IMR-90 (cell line): ENCODE measurements around the gene TDRD3. TPM values are rescaled to one million over a fixed set of nuclear protein-coding genes. Genes with fewer than 3 reads are reported as not detected.

ENCODE experiments used
- ATAC-seq: fragments of 200-7000 bp; cut with Tn5 transposase; 2 replicates; pipeline ENCODE4 v1.9.1; 2020; ENCODE audit warnings: low read depth, mild to moderate bottlenecking, moderate library complexity
- BruUV-seq: library from RNA; stranded (reverse); fragments of 400-500 nt; replicated peaks from 2 replicates; lab custom pipeline; 2021; lab: Mats Ljungman, UMichigan
- CTCF ChIA-PET: fragments of 300-600 bp; formaldehyde crosslinking; extraction: SDS; loops from one replicate; lab custom pipeline; 2021; ENCODE audit warnings: antibody characterized with exemption; lab: Yijun Ruan, JAX
- POLR2A ChIA-PET: fragments of 300-600 bp; sonication (Branson Sonifier 250); formaldehyde crosslinking; loops from one replicate; lab custom pipeline; 2022; ENCODE audit warnings: antibody characterized with exemption; ENCODE audit not compliant: unreplicated experiment; lab: Charles Lee
- DNase-seq: peaks from one replicate; pipeline ENCODE4 v3.0.0; 2013
- H2AFZ ChIP-seq: replicated peaks from 2 replicates; pipeline ENCODE3; 2013; ENCODE audit warnings: low read length, mild to moderate bottlenecking; ENCODE audit not compliant: poor library complexity
- H2AK5ac ChIP-seq: 2 replicates; pipeline ENCODE4 v1.6.1; 2013; ENCODE audit warnings: low read depth, low read length, inconsistent platforms
- H2AK9ac ChIP-seq: replicated peaks from 2 replicates; pipeline ENCODE3; 2013; ENCODE audit warnings: mild to moderate bottlenecking, low read depth, low read length, moderate library complexity; ENCODE audit not compliant: poor library complexity
- H2BK120ac ChIP-seq: 2 replicates; pipeline ENCODE4 v1.6.1; 2013; ENCODE audit warnings: low read depth, low read length, inconsistent platforms
- H2BK15ac ChIP-seq: 3 replicates; pipeline ENCODE4 v1.6.1; 2013; ENCODE audit warnings: low read depth, low read length, inconsistent platforms
- H2BK20ac ChIP-seq: 2 replicates; pipeline ENCODE4 v1.6.1; 2013; ENCODE audit warnings: low read depth, mild to moderate bottlenecking, inconsistent platforms, low read length, moderate library complexity
- H2BK5ac ChIP-seq: 2 replicates; pipeline ENCODE4 v1.6.1; 2013; ENCODE audit warnings: mild to moderate bottlenecking, low read depth, low read length, inconsistent platforms; ENCODE audit not compliant: poor library complexity, severe bottlenecking
- H3K14ac ChIP-seq: replicated peaks from 2 replicates; pipeline ENCODE4 v1.6.1; 2013; ENCODE audit warnings: low read depth, low read length, inconsistent platforms
- H3K18ac ChIP-seq: 2 replicates; pipeline ENCODE4 v1.6.1; 2013; ENCODE audit warnings: low read depth, low read length, control low read depth
- H3K23ac ChIP-seq: 2 replicates; pipeline ENCODE4 v1.6.1; 2013; ENCODE audit warnings: low read depth, low read length, inconsistent platforms
- H3K27ac ChIP-seq: 2 replicates; pipeline ENCODE4 v1.5.1; 2013; ENCODE audit warnings: mild to moderate bottlenecking, control low read depth, low read length; ENCODE audit not compliant: insufficient read depth
- H3K27me3 ChIP-seq: 2 replicates; pipeline ENCODE4 v1.6.1; 2013; ENCODE audit warnings: low read length; ENCODE audit not compliant: control insufficient read depth, insufficient read depth
- H3K36me3 ChIP-seq: 2 replicates; pipeline ENCODE4 v1.6.1; 2013; ENCODE audit warnings: low read length, mixed read lengths; ENCODE audit not compliant: control insufficient read depth, insufficient read depth
- H3K4ac ChIP-seq: 2 replicates; pipeline ENCODE4 v1.6.1; 2013; ENCODE audit warnings: low read depth, low read length, inconsistent platforms
- H3K4me1 ChIP-seq: 2 replicates; pipeline ENCODE4 v1.6.1; 2013; ENCODE audit warnings: low read length, mixed read lengths; ENCODE audit not compliant: control insufficient read depth, insufficient read depth
- H3K4me2 ChIP-seq: 2 replicates; pipeline ENCODE4 v1.6.1; 2013; ENCODE audit warnings: low read depth, mild to moderate bottlenecking, control low read depth, low read length, moderate library complexity
- H3K4me3 ChIP-seq: 2 replicates; pipeline ENCODE4 v1.5.1; 2013; ENCODE audit warnings: low read depth, mild to moderate bottlenecking, control low read depth, low read length, moderate library complexity; ENCODE audit not compliant: insufficient read depth
- H3K56ac ChIP-seq: 2 replicates; pipeline ENCODE4 v1.6.1; 2013; ENCODE audit warnings: low read length, inconsistent platforms; ENCODE audit not compliant: insufficient read depth; ENCODE audit errors: extremely low read depth
- H3K79me1 ChIP-seq, 2 experiments: 2 replicates each; pipeline ENCODE4 v1.6.1; 2013; ENCODE audit warnings: low read length in 2 of 2, inconsistent platforms in 1 of 2, low read depth in 1 of 2
- H3K9ac ChIP-seq: 2 replicates; pipeline ENCODE4 v1.6.1; 2013; ENCODE audit warnings: low read depth, low read length, control low read depth
- H3K9me1 ChIP-seq: 2 replicates; pipeline ENCODE4 v1.6.1; 2013; ENCODE audit warnings: low read length, inconsistent platforms; ENCODE audit not compliant: insufficient read depth
- H3K9me3 ChIP-seq: 2 replicates; pipeline ENCODE4 v1.6.1; 2013; ENCODE audit warnings: low read length; ENCODE audit not compliant: control insufficient read depth, insufficient read depth
- H4K20me1 ChIP-seq: 2 replicates; pipeline ENCODE4 v1.6.1; 2013; ENCODE audit warnings: low read length, inconsistent platforms; ENCODE audit not compliant: insufficient read depth
- H4K5ac ChIP-seq: 2 replicates; pipeline ENCODE4 v1.6.1; 2013; ENCODE audit warnings: mild to moderate bottlenecking, low read depth, low read length, control low read depth
- H4K8ac ChIP-seq, 2 experiments: 2 replicates each; pipeline ENCODE4 v1.6.1; 2013; ENCODE audit warnings: low read depth in 2 of 2, low read length in 2 of 2, control low read depth in 1 of 2, inconsistent platforms in 1 of 2
- H4K91ac ChIP-seq: 2 replicates; pipeline ENCODE4 v1.6.1; 2013; ENCODE audit warnings: low read depth, low read length, inconsistent platforms; ENCODE audit not compliant: insufficient read depth
- BHLHE40 ChIP-seq: fragments of 150-350 bp; IDR thresholded peaks from 2 replicates; pipeline ENCODE4 v1.6.1; 2016; ENCODE audit warnings: mild to moderate bottlenecking, low read depth, low read length
- CEBPB ChIP-seq: IDR thresholded peaks from 2 replicates; pipeline ENCODE4 v1.6.1; 2012; ENCODE audit warnings: low read depth, low read length, improper control_type of control experiment
- CHD1 ChIP-seq: IDR thresholded peaks from 2 replicates; pipeline ENCODE4 v1.6.1; 2012; ENCODE audit warnings: low read depth, low read length, improper control_type of control experiment
- ELK1 ChIP-seq: fragments of 150-350 bp; IDR thresholded peaks from 2 replicates; pipeline ENCODE4 v1.6.1; 2016; ENCODE audit warnings: low read depth, mild to moderate bottlenecking, low read length, moderate library complexity, borderline replicate concordance
- FOS ChIP-seq: fragments of 150-350 bp; IDR thresholded peaks from 2 replicates; pipeline ENCODE4 v1.6.1; 2016; ENCODE audit warnings: low read depth, low read length
- MAFK ChIP-seq: IDR thresholded peaks from 2 replicates; pipeline ENCODE4 v1.6.1; 2012; ENCODE audit warnings: low read depth, low read length, improper control_type of control experiment
- MAZ ChIP-seq: IDR thresholded peaks from 2 replicates; pipeline ENCODE4 v1.6.1; 2012; ENCODE audit warnings: low read depth, mild to moderate bottlenecking, low read length, improper control_type of control experiment, moderate library complexity, borderline replicate concordance
- MXI1 ChIP-seq: IDR thresholded peaks from 2 replicates; pipeline ENCODE4 v1.6.1; 2012; ENCODE audit warnings: low read depth, mild to moderate bottlenecking, low read length, moderate library complexity, borderline replicate concordance
- NFE2L2 ChIP-seq: fragments of 150-350 bp; IDR thresholded peaks from 2 replicates; pipeline ENCODE4 v1.6.1; 2016; ENCODE audit warnings: low read depth, mild to moderate bottlenecking, low read length
- POLR2A ChIP-seq: IDR thresholded peaks from 2 replicates; pipeline ENCODE4 v1.6.1; 2012; ENCODE audit warnings: mild to moderate bottlenecking, low read depth, low read length
- RAD21 ChIP-seq: IDR thresholded peaks from 2 replicates; pipeline ENCODE4 v1.6.1; 2012; ENCODE audit warnings: low read length, improper control_type of control experiment
- RCOR1 ChIP-seq: IDR thresholded peaks from 2 replicates; pipeline ENCODE4 v1.6.1; 2012; ENCODE audit warnings: mild to moderate bottlenecking, low read length, improper control_type of control experiment; ENCODE audit not compliant: insufficient replicate concordance
- RFX5 ChIP-seq: IDR thresholded peaks from 2 replicates; pipeline ENCODE4 v1.8.0; 2012; ENCODE audit warnings: low read depth, mild to moderate bottlenecking, low read length, moderate library complexity
- SMC3 ChIP-seq: fragments of 150-350 bp; IDR thresholded peaks from 2 replicates; pipeline ENCODE4 v1.6.1; 2016; ENCODE audit warnings: low read depth, mild to moderate bottlenecking, antibody characterized with exemption, low read length, moderate library complexity
- USF2 ChIP-seq: fragments of 150-350 bp; IDR thresholded peaks from 2 replicates; pipeline ENCODE4 v1.6.1; 2017; ENCODE audit warnings: mild to moderate bottlenecking, antibody characterized with exemption, low read length, low read depth
- WGBS, 2 experiments: methylation state at CpG; one replicate each; pipeline versions ENCODE4 v1.1.5 to v1.1.7; 2013; ENCODE audit warnings: missing lambda C conversion rate in 2 of 2; ENCODE audit not compliant: insufficient read length in 1 of 2; ENCODE audit errors: extremely low coverage in 2 of 2; 5-methylcytosine and 5-hydroxymethylcytosine counted together
- dilution Hi-C: fragments of 300-500 bp; cut with HindIII; formaldehyde crosslinking; loops from one replicate; pipeline ENCODE4 v1.14.3; 2018; ENCODE audit warnings: low sequenced_read_pairs; ENCODE audit not compliant: unreplicated experiment
- in situ Hi-C: fragments of 300-500 bp; cut with MboI; formaldehyde crosslinking; loops from 3 replicates; pipeline ENCODE4 v1.14.3; 2019; ENCODE audit warnings: low sequenced_read_pairs, inconsistent platforms, mixed read lengths
- intact Hi-C: fragments of 100-400 bp; cut with micrococcal nuclease; formaldehyde crosslinking; loops from 2 replicates; pipeline ENCODE4 v1.10.0; 2022
- polyA plus RNA-seq, 3 experiments: library from polyadenylated mRNA; depleted of rRNA; stranded (reverse); fragments of >200 nt; gene quantifications; 2 replicates each; pipeline ENCODE4 v1.2.3, GENCODE V29; 2012; ENCODE audit warnings: low replicate concordance in 1 of 3
- total RNA-seq: library from RNA; depleted of rRNA; stranded (reverse); fragments of >200 nt; gene quantifications from 2 replicates; pipeline ENCODE4 v1.2.3, GENCODE V29; 2012
- TF ChIP-seq, protein P1 (sequence below): conservative IDR thresholded peaks from 2 replicates; pipeline ENCODE4 v1.5.1; 2012; ENCODE audit warnings: mild to moderate bottlenecking, low read depth, low read length, improper control_type of control experiment

Gene TDRD3
- total and polyA plus RNA-seq, 2 of the 4 experiments (the other 2 are of a cell fraction), result 3.9 to 12.0 TPM

GRCh38 chr13:60379837-60380565, 17.0 kb upstream of the TDRD3 start:
- no peak overlapping the region for H3K23ac ChIP-seq
- no peak overlapping the region for H2AFZ ChIP-seq
- H2BK15ac ChIP-seq, result no peak overlapping the region
- POLR2A ChIA-PET, result no interaction called here
- no peak overlapping the region for H3K56ac ChIP-seq
- WGBS, 2 experiments, result no CpG with 5 or more reads among the region's 3 CpGs
- no peak overlapping the region for H3K4me3 ChIP-seq
- H2AK9ac ChIP-seq, result no peak overlapping the region
- no peak overlapping the region for H3K27ac ChIP-seq
- H3K9me1 ChIP-seq, result no peaks in the 10 kb centered on the region
- H4K20me1 ChIP-seq, result no peaks in the 10 kb centered on the region
- no peak overlapping the region for H3K18ac ChIP-seq
- no peaks in the 10 kb centered on the region for H3K79me1 ChIP-seq
- H3K36me3 ChIP-seq, result no peaks in the 10 kb centered on the region
- H2BK20ac ChIP-seq, result no peak overlapping the region
- CTCF ChIA-PET, result interaction anchor here (0.5 kb wide), 1 partner anchor 58 kb away, joined by 3 read pairs; no protein-coding TSS in a partner anchor
- intact Hi-C loops (no loop called here), in situ Hi-C loops (no loop called here), dilution Hi-C loops (no loop called here)
- no peak overlapping the region for H4K5ac ChIP-seq
- no peak overlapping the region for H2AK5ac ChIP-seq
- peak; percentile 37 for ATAC-seq
- BruUV-seq, result no TSS peak
- no peak overlapping the region for H4K8ac ChIP-seq
- no peak overlapping the region for H4K91ac ChIP-seq
- no peak overlapping the region for H2BK120ac ChIP-seq
- no peak overlapping the region for H3K4ac ChIP-seq
- TF ChIP-seq USF2 (no peak), RCOR1 (no peak), MAZ (no peak), NFE2L2 (no peak), MAFK (no peak), RAD21 (no peak), ELK1 (no peak), CHD1 (no peak), BHLHE40 (no peak), CEBPB (no peak), SMC3 (no peak), MXI1 (no peak), POLR2A (no peak), FOS (no peak), RFX5 (no peak)
- TF ChIP-seq, protein P1, sequence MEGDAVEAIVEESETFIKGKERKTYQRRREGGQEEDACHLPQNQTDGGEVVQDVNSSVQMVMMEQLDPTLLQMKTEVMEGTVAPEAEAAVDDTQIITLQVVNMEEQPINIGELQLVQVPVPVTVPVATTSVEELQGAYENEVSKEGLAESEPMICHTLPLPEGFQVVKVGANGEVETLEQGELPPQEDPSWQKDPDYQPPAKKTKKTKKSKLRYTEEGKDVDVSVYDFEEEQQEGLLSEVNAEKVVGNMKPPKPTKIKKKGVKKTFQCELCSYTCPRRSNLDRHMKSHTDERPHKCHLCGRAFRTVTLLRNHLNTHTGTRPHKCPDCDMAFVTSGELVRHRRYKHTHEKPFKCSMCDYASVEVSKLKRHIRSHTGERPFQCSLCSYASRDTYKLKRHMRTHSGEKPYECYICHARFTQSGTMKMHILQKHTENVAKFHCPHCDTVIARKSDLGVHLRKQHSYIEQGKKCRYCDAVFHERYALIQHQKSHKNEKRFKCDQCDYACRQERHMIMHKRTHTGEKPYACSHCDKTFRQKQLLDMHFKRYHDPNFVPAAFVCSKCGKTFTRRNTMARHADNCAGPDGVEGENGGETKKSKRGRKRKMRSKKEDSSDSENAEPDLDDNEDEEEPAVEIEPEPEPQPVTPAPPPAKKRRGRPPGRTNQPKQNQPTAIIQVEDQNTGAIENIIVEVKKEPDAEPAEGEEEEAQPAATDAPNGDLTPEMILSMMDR, result no peak
- DNase-seq, result no peak
- H3K9ac ChIP-seq, result no peak overlapping the region
- no peaks in the 10 kb centered on the region for H3K9me3 ChIP-seq
- H3K4me1 ChIP-seq, result peaks cover 2% of the 10 kb centered on the region; the same call in 1 of the 2 replicates
- H3K4me2 ChIP-seq, result peak overlapping the region; percentile 40; the same call in 1 of the 2 replicates
- H2BK5ac ChIP-seq, result no peak overlapping the region
- no peak overlapping the region for H3K14ac ChIP-seq
- peaks cover 4% of the 10 kb centered on the region for H3K27me3 ChIP-seq
